ENCODE data around the gene MUC13.

Gene MUC13

DNA sequence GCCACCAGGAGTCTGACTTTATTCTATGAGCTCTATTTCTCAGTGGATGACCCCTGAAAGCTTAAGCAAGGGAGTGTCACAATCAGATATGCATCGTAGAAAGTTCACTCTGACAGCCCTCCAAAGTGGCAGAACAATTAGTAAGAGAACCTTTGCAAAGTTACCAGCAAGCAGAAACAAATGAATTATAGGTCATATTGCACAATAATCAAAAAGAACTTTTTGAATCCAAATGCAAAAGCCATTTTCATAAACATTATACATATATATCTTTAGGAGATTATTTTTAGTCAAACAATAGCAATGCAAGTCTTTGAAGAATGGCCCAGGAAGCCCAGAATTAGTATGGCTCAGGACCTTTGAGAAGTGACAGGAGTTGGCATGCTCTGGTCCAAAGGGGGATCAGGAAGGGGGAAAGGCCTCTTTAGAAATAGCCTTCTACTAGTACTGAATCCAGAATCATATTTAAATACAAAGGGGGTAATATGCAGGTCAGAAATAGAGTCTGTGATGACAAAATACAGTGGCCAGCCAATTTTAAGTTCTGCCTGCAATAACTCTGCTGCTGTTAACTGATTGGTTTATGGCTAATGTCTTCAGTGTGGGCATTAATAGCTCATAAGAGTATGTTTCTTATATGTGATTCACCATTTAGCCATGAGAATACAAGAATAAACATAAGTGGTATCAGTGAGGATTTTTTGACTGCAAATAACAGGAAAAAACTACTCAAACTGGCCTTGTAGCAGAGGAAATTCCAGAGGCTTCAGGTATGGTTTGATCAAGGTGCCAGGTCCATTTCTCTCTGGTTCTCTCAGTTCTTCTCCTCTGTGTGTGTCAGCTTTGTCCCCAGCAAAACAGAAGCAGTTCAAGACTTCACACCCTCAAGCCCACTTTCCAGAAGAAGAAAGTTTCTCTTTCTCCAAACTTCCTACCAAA lies 30.4 kb downstream of the MUC13 start:
- Mint-ChIP-seq H3K9me3 (no peaks in the 10 kb centered on the region), H3K36me3 (no peaks in the 10 kb centered on the region), H3K27ac (no peak overlapping the region), H3K4me3 (no peak overlapping the region), H3K4me1 (peaks cover 2% of the 10 kb centered on the region), H3K27me3 (peaks cover 52% of the 10 kb centered on the region)
- DNase-seq = no peak
- CTCF ChIA-PET = interaction anchor here (0.8 to 4.2 kb wide), 4 partner anchors 16 to 142 kb away, joined by 3 to 159 read pairs (median 10); no protein-coding TSS in a partner anchor

DNA sequence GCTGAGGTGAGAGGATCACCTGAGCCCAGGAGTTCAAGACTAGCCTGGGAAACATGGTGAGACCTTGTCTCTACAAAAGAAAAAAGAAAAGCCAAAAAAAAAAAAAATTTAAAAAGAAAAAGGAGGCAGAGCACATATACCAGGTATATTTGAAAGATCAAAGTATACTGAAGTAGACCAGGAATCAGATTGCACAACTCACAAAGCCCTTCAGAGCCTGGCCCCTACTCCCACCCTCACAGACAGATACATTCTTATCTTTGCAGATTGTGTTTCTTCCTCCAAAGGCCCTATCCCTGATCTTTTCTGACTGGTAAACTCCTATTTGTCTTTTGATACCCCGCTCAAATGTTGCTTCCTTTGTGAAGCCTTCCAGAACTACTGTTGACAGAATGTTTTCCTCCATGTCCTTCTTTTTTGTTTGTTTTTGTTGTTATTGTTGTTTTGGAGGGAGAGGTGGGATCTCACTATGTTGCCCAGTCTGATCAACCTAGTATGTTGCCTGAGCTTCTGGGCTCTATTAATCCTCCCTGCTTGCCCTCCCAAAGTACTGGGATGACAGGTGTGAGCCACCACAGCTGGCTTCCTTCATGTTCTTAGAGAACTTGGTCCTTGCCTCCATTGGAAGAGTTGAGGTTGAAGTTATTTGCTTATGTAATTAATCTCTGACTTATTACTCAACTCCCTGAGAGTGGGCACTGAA lies 37.6 kb downstream of the MUC13 start:
- no peak for DNase-seq
- no peak overlapping the region for H3K27ac Mint-ChIP-seq
- H3K4me1 Mint-ChIP-seq = peaks cover 2% of the 10 kb centered on the region
- CTCF ChIA-PET = no interaction called here
- H3K36me3 Mint-ChIP-seq = no peaks in the 10 kb centered on the region
- H3K27me3 Mint-ChIP-seq = peaks cover 16% of the 10 kb centered on the region
- H3K4me3 Mint-ChIP-seq = no peak overlapping the region
- H3K9me3 Mint-ChIP-seq = no peaks in the 10 kb centered on the region

DNA sequence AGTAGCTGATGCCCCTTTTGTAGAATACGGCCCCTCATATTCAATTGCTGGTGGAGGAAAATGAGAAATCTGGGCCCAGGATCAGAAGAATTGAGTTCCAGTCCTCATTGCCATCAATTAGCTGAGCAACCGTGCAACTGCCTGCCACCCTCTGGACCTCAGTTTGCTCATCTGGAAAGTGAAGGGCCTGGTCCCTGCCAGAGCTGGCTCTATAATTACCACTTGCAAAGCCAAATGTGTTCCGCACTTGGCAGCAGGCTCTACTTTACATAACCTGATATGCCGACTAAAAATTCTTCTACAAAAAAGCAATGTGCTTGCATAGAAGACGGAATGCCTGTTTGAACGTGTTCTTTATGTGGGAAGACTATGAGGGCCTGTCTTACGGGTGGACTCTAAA lies 38.8 kb downstream of the MUC13 start:
- Mint-ChIP-seq H3K4me3 (no peak overlapping the region), H3K9me3 (no peaks in the 10 kb centered on the region)
- CTCF ChIA-PET = interaction anchor here (0.6 to 0.9 kb wide), 2 partner anchors 134 to 149 kb away, joined by 3 read pairs; no protein-coding TSS in a partner anchor

DNA sequence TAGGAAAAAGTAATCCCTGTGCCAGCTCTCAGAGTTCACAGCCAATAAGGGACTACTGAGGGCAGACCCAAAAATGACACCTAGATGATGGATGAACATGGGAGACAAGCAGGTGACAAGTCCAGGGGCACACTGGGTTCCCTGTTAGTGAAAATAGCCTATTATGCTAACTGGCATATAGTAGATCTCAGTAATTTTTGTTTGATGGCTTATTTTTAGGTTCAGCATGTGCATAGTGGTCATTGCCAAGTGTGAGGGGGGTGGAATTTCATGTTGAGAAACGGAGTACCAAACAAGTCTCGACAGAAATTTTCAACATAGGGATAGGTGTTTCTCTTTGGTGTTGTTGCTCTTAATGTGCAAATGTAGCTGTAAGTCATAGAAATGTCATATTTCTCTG lies 41.0 kb downstream of the MUC13 start:
- no peaks in the 10 kb centered on the region for H3K9me3 Mint-ChIP-seq
- no peak for DNase-seq
- H3K36me3 Mint-ChIP-seq = no peaks in the 10 kb centered on the region
- CTCF ChIA-PET = no interaction called here
- no peaks in the 10 kb centered on the region for H3K4me1 Mint-ChIP-seq
- no peak overlapping the region for H3K27ac Mint-ChIP-seq
- H3K4me3 Mint-ChIP-seq = no peak overlapping the region
- H3K27me3 Mint-ChIP-seq = peaks cover 37% of the 10 kb centered on the region

More for the DNA sequence above, 38.8 kb downstream of the MUC13 start:
- peaks cover 16% of the 10 kb centered on the region for H3K27me3 Mint-ChIP-seq
- H3K36me3 Mint-ChIP-seq = no peaks in the 10 kb centered on the region
- DNase-seq = no peak
- H3K4me1 Mint-ChIP-seq = peaks cover under 1% of the 10 kb centered on the region
- no peak overlapping the region for H3K27ac Mint-ChIP-seq

DNA sequence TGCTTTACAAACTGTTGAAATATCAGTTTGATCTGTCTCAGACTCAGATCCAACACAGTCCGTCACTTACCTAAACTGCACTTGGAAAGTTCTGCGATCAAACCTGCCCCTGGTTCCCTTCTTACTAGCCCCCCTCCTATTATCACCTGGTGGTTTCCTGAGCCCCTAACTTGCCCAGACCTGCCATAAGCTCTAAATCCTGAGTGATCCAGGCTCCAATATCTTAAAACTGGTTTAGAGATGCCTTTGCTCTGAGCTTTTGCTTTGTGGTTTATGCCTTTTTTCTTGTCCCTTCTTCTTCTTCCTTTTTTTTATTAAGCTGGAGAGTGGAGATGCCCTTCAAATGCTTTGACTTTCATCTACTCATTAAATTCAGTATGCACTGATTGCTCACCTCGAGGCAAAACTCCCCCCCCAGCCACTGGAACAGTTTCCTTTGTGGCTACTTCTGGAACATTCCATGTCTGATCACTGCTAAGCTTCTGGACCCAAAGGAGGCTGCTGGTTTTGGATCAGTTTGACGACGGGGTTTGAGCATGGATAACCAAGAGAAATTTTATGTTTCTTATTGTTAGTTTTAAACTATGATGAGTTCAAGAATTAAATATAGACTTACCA lies 43.9 kb downstream of the MUC13 start:
- CTCF ChIA-PET = interaction anchor here (2.4 kb wide), 1 partner anchor 11 kb away, joined by 11 read pairs; no protein-coding TSS in a partner anchor
- no peaks in the 10 kb centered on the region for H3K9me3 Mint-ChIP-seq
- peaks cover 58% of the 10 kb centered on the region for H3K27me3 Mint-ChIP-seq
- DNase-seq = no peak
- H3K27ac Mint-ChIP-seq = no peak overlapping the region
- H3K4me3 Mint-ChIP-seq = no peak overlapping the region
- peaks cover 10% of the 10 kb centered on the region for H3K4me1 Mint-ChIP-seq
- peaks cover 3% of the 10 kb centered on the region for H3K36me3 Mint-ChIP-seq

DNA sequence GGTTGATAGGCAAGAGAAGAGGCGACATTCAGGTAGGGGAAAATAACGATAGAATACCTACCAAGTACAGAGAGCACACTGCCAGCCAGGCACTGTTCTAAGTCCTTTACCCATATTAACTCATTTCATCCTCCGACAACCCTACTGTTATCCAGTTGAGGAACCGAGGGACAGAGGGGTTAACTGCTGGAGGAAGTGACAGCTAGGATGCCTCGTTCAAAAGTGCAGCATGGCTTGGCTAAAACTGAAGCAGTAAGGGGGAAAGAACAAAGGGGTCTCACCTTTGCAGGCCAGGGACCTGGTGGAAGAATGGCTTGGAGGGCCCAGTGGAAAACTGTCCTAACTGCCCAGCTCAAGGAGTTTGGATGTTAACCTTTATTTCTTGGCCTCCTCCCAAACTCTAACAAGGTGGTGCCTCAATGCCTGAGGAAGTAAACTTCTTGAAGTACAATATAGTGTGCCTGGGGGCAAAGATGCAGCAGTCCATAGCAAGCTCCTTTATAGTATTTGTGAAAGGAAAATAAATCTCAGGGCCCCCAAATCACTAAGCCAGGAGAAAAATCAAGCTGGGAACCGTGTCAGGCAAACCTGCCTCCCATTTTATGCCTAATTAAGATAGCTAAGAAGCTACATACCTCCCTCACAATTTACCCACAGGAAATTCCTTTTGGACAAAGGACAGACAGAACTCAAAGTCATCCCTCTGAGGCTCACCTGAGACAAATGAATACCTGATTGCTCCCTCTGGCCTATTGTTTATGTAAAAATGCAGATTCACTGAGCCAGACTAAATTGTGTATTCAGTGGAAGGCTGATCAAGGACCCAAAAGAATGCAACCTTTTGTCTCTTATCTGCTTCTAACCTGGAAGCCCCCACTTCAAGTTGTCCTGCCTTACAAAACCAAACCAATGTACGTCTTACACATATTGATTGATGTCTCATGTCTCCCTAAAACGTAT lies 45.8 kb downstream of the MUC13 start:
- H3K9me3 Mint-ChIP-seq = no peaks in the 10 kb centered on the region
- H3K4me1 Mint-ChIP-seq = peaks cover 10% of the 10 kb centered on the region
- H3K36me3 Mint-ChIP-seq = peaks cover 3% of the 10 kb centered on the region
- H3K4me3 Mint-ChIP-seq = peak overlapping the region; percentile 5
- CTCF ChIA-PET = interaction anchor here (1.1 to 1.3 kb wide), 2 partner anchors 12 to 16 kb away, joined by 3 read pairs; no protein-coding TSS in a partner anchor
- H3K27me3 Mint-ChIP-seq = peaks cover 73% of the 10 kb centered on the region
- H3K27ac Mint-ChIP-seq = no peak overlapping the region
- DNase-seq = no peak

DNA sequence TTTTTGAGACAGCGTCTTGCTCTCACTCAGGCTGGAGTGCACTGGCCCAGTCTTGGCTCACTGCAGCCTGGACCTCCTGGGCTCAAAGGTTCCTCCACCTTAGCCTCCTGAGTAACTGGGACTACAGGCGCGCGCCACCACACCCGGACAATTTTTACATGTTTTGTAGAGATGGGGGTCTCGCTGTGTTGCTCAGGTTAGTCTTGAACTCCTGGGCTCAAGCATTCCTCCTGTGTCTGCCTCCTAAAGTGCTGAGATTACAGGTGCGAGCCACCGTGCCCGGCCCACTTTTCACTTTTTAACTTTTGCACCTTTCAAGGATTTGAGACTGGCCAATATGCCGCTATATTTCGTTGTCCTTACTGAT lies 46.6 kb downstream of the MUC13 start:
- peaks cover 10% of the 10 kb centered on the region for H3K4me1 Mint-ChIP-seq
- peaks cover 79% of the 10 kb centered on the region for H3K27me3 Mint-ChIP-seq
- H3K36me3 Mint-ChIP-seq = peaks cover 3% of the 10 kb centered on the region
- CTCF ChIA-PET = interaction anchor here (1.3 kb wide), 1 partner anchor 16 kb away, joined by 3 read pairs; no protein-coding TSS in a partner anchor
- H3K27ac Mint-ChIP-seq = no peak overlapping the region
- H3K9me3 Mint-ChIP-seq = no peaks in the 10 kb centered on the region
- no peak for DNase-seq
- H3K4me3 Mint-ChIP-seq = peak overlapping the region; percentile 60

DNA sequence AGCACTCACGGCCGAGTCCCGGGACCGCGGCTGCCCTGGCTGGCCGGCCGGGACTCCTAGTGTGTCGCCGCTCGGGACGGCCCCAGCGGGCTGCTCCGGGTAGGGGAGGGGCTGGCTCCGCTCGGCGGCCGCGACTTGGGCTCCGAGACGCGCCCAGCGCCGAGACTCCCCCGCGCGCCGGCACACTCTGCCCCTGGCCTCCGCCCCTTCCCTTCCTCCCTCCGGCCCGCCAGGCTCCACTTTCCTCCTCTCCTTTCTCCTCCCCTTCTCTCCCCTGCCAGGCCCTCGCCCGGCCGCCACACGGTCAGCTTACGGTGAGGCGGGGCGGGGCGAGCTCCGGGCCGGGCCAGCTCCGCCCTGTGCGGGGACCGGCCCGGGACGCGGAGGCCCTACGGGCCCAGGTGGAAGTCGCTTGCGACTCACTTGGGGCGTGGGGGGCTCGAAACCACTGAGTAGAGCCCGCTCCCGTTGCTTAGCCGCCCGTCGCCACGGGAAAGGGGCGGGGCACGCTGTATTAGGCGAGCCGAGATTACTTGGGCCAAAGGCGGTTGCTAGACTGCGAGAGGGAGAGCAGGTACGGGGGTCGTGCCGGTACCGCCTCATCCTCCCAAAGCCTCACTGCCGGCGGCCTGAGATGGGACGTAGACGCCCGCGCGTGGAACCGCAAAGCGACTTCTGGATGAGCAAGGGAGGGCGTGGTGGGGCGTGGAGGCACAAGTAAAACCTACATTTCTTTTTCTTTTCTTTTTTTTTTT lies 47.2 kb downstream of the MUC13 start, which contains the start of gene ITGB5:
Gene ITGB5, minus strand, starts transcription at position 189 of the 755 bp plus-strand sequence. CDS start 365 bp downstream, outside the sequence.
- no peak within 1 kb of the TSS for H3K27ac Mint-ChIP-seq
- CTCF ChIA-PET = interaction anchor here (1.3 kb wide), 1 partner anchor 126 kb away, joined by 3 read pairs; no protein-coding TSS in a partner anchor
- DNase-seq = peak; percentile 42
- no peaks in the 10 kb centered on the region for H3K9me3 Mint-ChIP-seq
- peak within 1 kb of the TSS; percentile 60 for H3K4me3 Mint-ChIP-seq
- peaks cover 10% of the 10 kb centered on the region for H3K4me1 Mint-ChIP-seq
- peaks cover 3% of the 10 kb centered on the region for H3K36me3 Mint-ChIP-seq
- H3K27me3 Mint-ChIP-seq = peaks cover 85% of the 10 kb centered on the region

DNA sequence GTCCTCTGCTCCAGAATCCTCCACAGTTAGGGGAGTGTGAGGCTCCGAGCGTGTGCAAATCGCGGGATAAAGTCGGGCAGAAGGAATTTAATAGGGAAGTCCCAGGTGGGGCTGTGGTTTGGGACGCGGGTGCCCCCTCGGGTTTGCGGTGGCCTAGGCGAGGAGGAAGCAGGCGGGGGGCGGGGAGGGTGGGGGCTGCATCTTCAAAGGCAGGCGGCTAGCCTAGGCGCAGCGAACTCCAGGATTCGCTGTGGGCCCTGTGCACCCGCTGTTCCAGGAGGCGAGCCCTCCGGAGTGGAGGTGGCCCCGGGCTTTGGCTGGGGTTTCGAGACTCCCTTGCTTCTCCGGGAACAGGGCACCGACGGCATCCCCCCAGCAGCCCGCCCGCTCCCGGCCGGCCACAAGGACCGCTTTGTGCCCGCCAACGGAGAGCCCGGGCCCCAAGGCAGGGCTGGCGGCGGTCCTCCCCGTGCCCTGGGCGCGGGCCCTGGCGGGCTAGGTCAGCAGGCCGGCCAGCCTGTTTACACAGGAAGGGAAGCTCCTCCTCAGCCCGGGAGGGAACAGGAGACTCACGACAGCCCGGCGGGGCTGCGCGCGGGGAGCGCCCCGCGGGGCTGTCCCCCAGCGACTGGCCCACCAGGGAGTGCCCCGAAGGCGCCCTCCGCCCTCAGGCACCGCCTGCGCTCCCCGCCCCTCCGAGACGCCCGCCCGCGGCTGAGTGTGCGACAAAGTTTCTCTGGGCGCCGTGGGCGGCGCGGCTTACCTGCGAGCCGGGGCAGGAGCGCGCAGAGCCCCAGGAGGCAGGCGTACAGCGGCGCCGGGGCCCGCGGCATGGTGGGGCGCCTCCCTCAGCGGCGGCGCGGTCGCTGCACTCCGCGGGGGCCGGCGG lies 48.1 kb downstream of the MUC13 start:
- DNase-seq = peak; percentile 32
- H3K4me1 Mint-ChIP-seq = peaks cover 10% of the 10 kb centered on the region
- CTCF ChIA-PET = interaction anchor here (1.3 kb wide), 1 partner anchor 125 kb away, joined by 3 read pairs; no protein-coding TSS in a partner anchor

DNA sequence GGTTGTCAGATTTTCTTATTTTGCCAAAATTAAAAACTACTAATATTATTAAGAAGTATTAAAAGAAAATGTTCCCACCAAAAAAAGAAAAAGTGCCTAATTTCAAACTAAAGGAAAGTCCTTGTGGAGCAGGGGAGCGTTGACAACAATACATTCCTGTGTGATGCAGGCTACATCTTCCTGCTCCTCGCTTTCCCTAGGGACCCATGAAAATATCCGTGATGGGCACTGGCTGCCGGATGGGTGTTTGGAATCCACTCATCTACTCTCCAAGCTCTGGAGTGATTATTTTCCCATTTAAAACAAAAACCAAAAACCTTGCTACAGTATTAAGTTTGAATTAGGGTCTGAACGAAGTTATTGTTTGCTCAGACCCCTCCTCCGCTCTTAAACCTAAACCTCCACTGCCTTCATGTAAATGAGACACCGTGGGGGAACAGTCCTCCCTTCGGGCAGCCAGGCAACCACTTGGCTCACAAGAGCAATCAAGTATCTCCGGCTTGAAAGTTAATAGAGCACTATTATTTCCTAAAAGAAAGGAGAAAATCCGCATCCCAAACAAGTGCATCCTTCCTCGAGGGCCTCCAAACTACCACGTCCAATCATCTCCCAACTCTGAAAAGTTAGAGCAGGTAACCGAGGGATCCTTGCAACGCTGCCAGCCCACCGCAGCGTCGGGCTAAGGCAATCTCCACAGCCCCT lies 48.9 kb downstream of the MUC13 start:
- Mint-ChIP-seq H3K9me3 (no peaks in the 10 kb centered on the region), H3K4me3 (peak overlapping the region; percentile 61), H3K36me3 (peaks cover 3% of the 10 kb centered on the region), H3K27ac (no peak overlapping the region), H3K4me1 (peaks cover 10% of the 10 kb centered on the region), H3K27me3 (peaks cover 88% of the 10 kb centered on the region)
- CTCF ChIA-PET = interaction anchor here (0.8 kb wide), 1 partner anchor 16 kb away, joined by 3 read pairs; no protein-coding TSS in a partner anchor
- DNase-seq = no peak

More for the DNA sequence above, 48.1 kb downstream of the MUC13 start:
- Mint-ChIP-seq H3K27me3 (peaks cover 92% of the 10 kb centered on the region), H3K9me3 (no peaks in the 10 kb centered on the region), H3K4me3 (peak overlapping the region; percentile 61), H3K27ac (no peak overlapping the region), H3K36me3 (peaks cover 3% of the 10 kb centered on the region)

DNA sequence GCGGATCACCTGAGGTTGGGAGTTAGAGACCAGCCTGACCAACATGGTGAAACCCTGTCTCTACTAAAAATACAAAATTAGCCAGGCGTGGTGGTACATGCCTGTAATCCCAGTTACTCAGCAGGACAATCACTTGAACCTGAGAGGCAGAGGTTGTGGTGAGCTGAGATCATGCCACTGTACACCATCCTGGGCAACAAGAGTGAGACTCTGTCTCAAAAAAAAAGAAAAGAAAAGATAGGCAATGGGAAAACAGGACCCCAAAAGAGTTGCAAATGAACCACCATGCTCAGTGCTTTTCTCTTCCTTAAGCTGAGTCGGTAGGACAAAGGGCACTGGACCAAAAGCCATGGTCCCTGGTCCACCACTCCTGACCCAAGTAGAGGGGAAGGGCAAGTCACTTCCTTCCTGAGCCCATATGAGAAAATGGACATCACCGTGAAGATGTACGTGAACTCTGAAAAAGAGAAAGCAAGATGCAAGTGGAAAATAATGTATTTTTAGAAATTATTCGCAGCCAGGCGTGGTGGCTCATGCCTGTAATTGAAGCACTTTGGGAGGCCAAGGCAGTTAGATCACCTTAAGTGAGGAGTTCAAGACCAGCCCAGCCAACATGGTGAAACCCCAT lies 50.0 kb downstream of the MUC13 start:
- H3K4me3 Mint-ChIP-seq = no peak overlapping the region
- H3K27ac Mint-ChIP-seq = no peak overlapping the region
- DNase-seq = no peak
- CTCF ChIA-PET = interaction anchor here (0.8 kb wide), 1 partner anchor 17 kb away, joined by 3 read pairs; no protein-coding TSS in a partner anchor
- H3K4me1 Mint-ChIP-seq = peaks cover 10% of the 10 kb centered on the region
- peaks cover 77% of the 10 kb centered on the region for H3K27me3 Mint-ChIP-seq
- H3K9me3 Mint-ChIP-seq = no peaks in the 10 kb centered on the region
- peaks cover 3% of the 10 kb centered on the region for H3K36me3 Mint-ChIP-seq

All from activated naive CD4-positive, alpha-beta T cell treated with anti-CD3 and anti-CD28 coated beads, Interleukin-2, amount 10 ng/mL, durations not matched to agents 7 days and 5 days (primary cell).